Lower lobe of right lung (tissue), 2 donors: ENCODE measurements around the gene ARNT2. TPM values are rescaled to one million over a fixed set of nuclear protein-coding genes. Genes with fewer than 3 reads are reported as not detected.
A peak's percentile ranks its signal among the peaks of the same experiment; 100 is the strongest.

ENCODE experiments used
- ATAC-seq, 2 donors: fragments of 200-7000 bp; cut with Tn5 transposase; one replicate each; pipeline ENCODE4 v1.9.1; 2020 to 2022; ENCODE audit warnings: mild to moderate bottlenecking in 2 of 2, moderate library complexity in 2 of 2
- DNase-seq: peaks from one replicate; pipeline ENCODE4 v3.0.0-alpha.2; 2020
- H3K27ac ChIP-seq: fragments of 200-600 bp; one replicate; pipeline ENCODE4 v1.8.0; 2022
- H3K27me3 ChIP-seq: fragments of 200-600 bp; one replicate; pipeline ENCODE4 v1.8.0; 2022; ENCODE audit warnings: low read depth
- H3K36me3 ChIP-seq: fragments of 200-600 bp; one replicate; pipeline ENCODE4 v1.8.0; 2022; ENCODE audit warnings: mild to moderate bottlenecking
- H3K4me1 ChIP-seq: fragments of 200-600 bp; one replicate; pipeline ENCODE4 v1.8.0; 2022
- H3K4me3 ChIP-seq: fragments of 200-600 bp; one replicate; pipeline ENCODE4 v1.8.0; 2022; ENCODE audit warnings: mild to moderate bottlenecking
- H3K9me3 ChIP-seq: fragments of 200-600 bp; one replicate; pipeline ENCODE4 v1.8.0; 2022
- CTCF ChIP-seq: fragments of 200-600 bp; IDR thresholded peaks from one replicate; pipeline ENCODE4 v1.8.0; 2022; ENCODE audit warnings: antibody characterized with exemption, mild to moderate bottlenecking
- intact Hi-C: fragments of 100-400 bp; cut with DNase I; formaldehyde crosslinking; loops from one replicate; pipeline ENCODE4 v1.11.0; 2022
- total RNA-seq: library from RNA; stranded (reverse); fragmentation: NEBNext Ultra II Directional; extraction: Animal tissue kit (Norgen Biotek cat#: 25700); gene quantifications from one replicate; pipeline ENCODE4 v1.2.1, GENCODE V29; 2021
- donor health status: DM: no; HTN: yes; CAD: no; lungs with severe emphysema.

The ARNT2 gene
- total RNA-seq, 1 donor from 2014 or later, result 11.4 TPM

DNA sequence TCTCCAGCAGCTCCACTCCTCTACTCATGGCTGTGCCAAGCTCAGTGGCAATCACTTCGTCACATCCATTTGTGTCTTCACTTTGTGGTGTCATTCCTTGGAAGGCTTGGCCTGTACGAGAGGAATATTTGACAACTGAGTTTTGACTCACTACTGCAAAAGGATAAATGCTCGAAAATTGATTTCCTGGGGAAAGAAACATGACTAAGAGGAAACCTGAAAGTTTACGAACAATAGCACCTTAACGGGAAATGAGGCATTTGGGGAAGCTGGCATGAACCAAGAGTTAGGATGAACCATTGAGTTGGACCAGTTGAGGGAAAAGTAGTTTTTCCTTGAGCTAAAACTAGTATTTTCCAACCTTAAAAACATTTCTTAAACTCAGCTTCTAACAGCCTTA lies 216.7 kb downstream of the ARNT2 start:
- peaks cover 14% of the 10 kb centered on the region for H3K4me1 ChIP-seq
- no peak overlapping the region for H3K27ac ChIP-seq
- intact Hi-C loops, result no loop called here
- no peaks in the 10 kb centered on the region for H3K36me3 ChIP-seq
- H3K9me3 ChIP-seq, result peaks cover 9% of the 10 kb centered on the region
- no peaks in the 10 kb centered on the region for H3K27me3 ChIP-seq
- TF ChIP-seq CTCF, result no peak
- DNase-seq (no peak), ATAC-seq (no peak)
- no peak overlapping the region for H3K4me3 ChIP-seq

- no peak for TF ChIP-seq CTCF
- DNase-seq (no peak), ATAC-seq (no peak)
- no peaks in the 10 kb centered on the region for H3K36me3 ChIP-seq
- H3K27ac ChIP-seq, result no peak overlapping the region
- H3K4me1 ChIP-seq, result no peaks in the 10 kb centered on the region
- H3K27me3 ChIP-seq, result no peaks in the 10 kb centered on the region
- H3K9me3 ChIP-seq, result peaks cover 9% of the 10 kb centered on the region
- H3K4me3 ChIP-seq, result no peak overlapping the region
- intact Hi-C loops, result no loop called here
Observed at GRCh38 chr15:80626643-80627120, 222.5 kb downstream of the ARNT2 start.

DNA sequence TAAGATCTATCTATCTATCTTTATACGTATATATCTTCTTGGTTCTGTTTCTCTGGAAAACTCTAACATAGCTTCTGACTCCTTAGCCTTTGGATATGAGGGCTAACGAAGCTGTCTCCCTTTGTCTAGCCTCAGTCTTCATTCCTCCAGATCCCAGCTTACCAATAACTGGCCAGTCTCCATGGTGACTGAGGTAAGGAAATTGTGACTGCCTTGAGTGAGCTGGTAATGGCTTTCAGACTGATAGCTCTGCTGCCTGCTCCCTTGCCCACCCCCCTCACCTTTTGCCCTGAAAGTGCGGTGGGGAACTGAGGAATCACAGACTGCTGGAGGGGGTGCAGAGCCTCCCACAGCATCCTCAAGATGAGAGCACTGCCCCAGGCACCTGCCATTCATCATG lies 225.2 kb downstream of the ARNT2 start:
- TF ChIP-seq CTCF, result no peak
- Histone ChIP-seq H3K4me1 (peaks cover 5% of the 10 kb centered on the region), H3K36me3 (no peaks in the 10 kb centered on the region), H3K4me3 (no peak overlapping the region), H3K27me3 (no peaks in the 10 kb centered on the region), H3K27ac (no peak overlapping the region), H3K9me3 (no peaks in the 10 kb centered on the region)
- ATAC-seq (no peak), DNase-seq (no peak)
- intact Hi-C loops, result no loop called here

- DNase-seq (no peak), ATAC-seq (no peak)
- H3K4me1 ChIP-seq, result peaks cover 5% of the 10 kb centered on the region
- no peaks in the 10 kb centered on the region for H3K9me3 ChIP-seq
- no peaks in the 10 kb centered on the region for H3K27me3 ChIP-seq
- intact Hi-C loops, result no loop called here
- H3K27ac ChIP-seq, result no peak overlapping the region
- H3K4me3 ChIP-seq, result no peak overlapping the region
- no peaks in the 10 kb centered on the region for H3K36me3 ChIP-seq
- no peak for TF ChIP-seq CTCF
Observed at GRCh38 chr15:80630981-80631380, 226.8 kb downstream of the ARNT2 start.

DNA sequence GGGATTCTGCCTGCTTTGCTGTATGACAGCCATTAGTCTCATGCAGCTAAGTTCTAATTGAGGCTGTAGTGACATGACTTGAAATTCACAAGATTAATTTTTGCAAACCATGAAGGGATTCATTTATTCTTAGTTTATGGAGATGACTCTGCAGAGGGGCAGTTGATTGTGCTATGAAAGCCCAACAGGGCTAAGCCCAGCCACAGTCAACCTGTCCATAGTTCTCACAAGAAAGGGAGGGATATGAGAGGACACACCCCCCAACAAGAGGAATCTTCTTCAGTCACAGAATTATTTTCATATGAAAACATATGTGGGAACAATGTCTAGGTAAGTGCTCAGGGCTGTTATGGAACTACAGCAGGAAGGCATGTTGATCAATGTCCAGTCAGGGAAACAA lies 229.0 kb downstream of the ARNT2 start:
- Histone ChIP-seq H3K9me3 (no peaks in the 10 kb centered on the region), H3K27ac (no peak overlapping the region), H3K4me3 (no peak overlapping the region), H3K4me1 (peaks cover 5% of the 10 kb centered on the region), H3K36me3 (no peaks in the 10 kb centered on the region), H3K27me3 (no peaks in the 10 kb centered on the region)
- intact Hi-C loops, result no loop called here
- TF ChIP-seq CTCF, result no peak
- DNase-seq, result no peak
- no peak for ATAC-seq

- H3K36me3 ChIP-seq, result no peaks in the 10 kb centered on the region
- TF ChIP-seq CTCF, result no peak
- no peak overlapping the region for H3K27ac ChIP-seq
- no peak overlapping the region for H3K4me3 ChIP-seq
- H3K4me1 ChIP-seq, result peaks cover 5% of the 10 kb centered on the region
- intact Hi-C loops, result no loop called here
- no peaks in the 10 kb centered on the region for H3K9me3 ChIP-seq
- H3K27me3 ChIP-seq, result no peaks in the 10 kb centered on the region
- no peak for DNase-seq
- ATAC-seq, result peak; percentile 36 to 68
Observed at GRCh38 chr15:80635953-80636352, 231.8 kb downstream of the ARNT2 start.
